Bronchial epithelial cell (primary cell): ENCODE data around the gene ANO9. TPM values are rescaled to one million over a fixed set of nuclear protein-coding genes. Genes with fewer than 3 reads are reported as not detected.
A peak's percentile ranks its signal among the peaks of the same experiment; 100 is the strongest.

Source experiments
- DNase-seq: peaks from one replicate; pipeline ENCODE4 v3.0.0-alpha.2; 2010; ENCODE audit warnings: low read depth
- FAIRE-seq: peaks from 2 replicates; lab custom pipeline; 2011; peaks lifted over from hg19 to GRCh38; lab: Jason Lieb, UNC
- H3K27me3 ChIP-seq: 2 replicates; pipeline ENCODE4 v1.5.1; 2011; ENCODE audit warnings: low read length; ENCODE audit not compliant: control insufficient read depth, insufficient read depth
- H3K36me3 ChIP-seq: 2 replicates; pipeline ENCODE4 v1.5.1; 2011; ENCODE audit warnings: low read length; ENCODE audit not compliant: control insufficient read depth, insufficient read depth
- H3K4me3 ChIP-seq: 2 replicates; pipeline ENCODE4 v1.5.1; 2011; ENCODE audit warnings: mild to moderate bottlenecking, low read depth, low read length, control low read depth
- CTCF ChIP-seq: IDR thresholded peaks from 2 replicates; pipeline ENCODE4 v1.5.1; 2011; ENCODE audit warnings: mild to moderate bottlenecking, moderate library complexity, low read length, control low read depth, inconsistent platforms; ENCODE audit not compliant: insufficient read depth, severe bottlenecking
- total RNA-seq: library from RNA; depleted of rRNA; stranded (reverse); fragments of >200 nt; gene quantifications from 2 replicates; pipeline ENCODE4 v1.2.1, GENCODE V29; 2014

ANO9 gene
- total RNA-seq, 1 donor from 2014 or later, result 9.2 TPM

DNA sequence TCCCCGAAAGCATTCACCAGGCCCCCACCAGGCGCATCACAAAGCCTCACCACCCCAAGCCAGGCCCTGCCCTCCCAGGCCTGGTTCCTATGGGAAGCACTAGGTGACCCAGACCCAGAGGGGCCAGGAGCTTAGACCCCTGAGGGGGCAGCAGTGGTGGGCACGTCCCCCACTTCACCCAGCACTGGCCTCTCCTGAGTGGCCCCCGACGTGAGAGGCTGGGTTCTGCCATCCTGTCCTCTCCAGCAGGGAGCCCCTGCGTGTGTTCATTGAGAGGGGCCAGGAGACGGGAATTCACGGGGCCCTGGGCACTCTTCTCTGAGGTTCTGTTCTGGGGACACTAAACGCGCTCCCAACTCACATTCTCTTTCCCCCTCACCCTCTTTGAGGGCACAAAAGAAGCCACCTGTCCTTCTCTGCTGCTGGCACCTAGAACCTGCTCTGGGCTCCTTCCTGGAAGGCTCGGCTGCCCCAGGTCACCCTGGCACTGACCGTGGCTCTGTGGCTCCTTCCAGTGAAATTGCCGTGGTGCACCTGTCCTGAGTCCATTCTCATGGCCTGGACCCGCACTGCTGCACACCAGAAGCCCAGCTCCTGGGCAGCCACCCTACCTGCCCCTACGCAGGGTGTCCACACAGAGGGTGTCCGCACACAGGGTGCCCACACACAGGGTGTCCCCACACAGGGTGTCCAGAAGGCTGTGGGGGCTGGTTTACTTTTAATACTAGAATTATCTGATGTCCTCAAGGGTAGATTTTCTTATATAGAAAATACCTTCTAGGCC lies 20.5 kb upstream of the ANO9 start:
- no peak for TF ChIP-seq CTCF
- no peak for FAIRE-seq
- H3K4me3 ChIP-seq, result no peak overlapping the region
- H3K36me3 ChIP-seq, result peaks cover 15% of the 10 kb centered on the region
- no peaks in the 10 kb centered on the region for H3K27me3 ChIP-seq
- DNase-seq, result no peak

- FAIRE-seq (no peak), DNase-seq (no peak)
- TF ChIP-seq CTCF, result no peak
- Histone ChIP-seq H3K4me3 (no peak overlapping the region), H3K27me3 (no peaks in the 10 kb centered on the region), H3K36me3 (peaks cover 15% of the 10 kb centered on the region)
These were observed 19.8 kb upstream of the ANO9 start for GRCh38 chr11:461626-462025.

DNA sequence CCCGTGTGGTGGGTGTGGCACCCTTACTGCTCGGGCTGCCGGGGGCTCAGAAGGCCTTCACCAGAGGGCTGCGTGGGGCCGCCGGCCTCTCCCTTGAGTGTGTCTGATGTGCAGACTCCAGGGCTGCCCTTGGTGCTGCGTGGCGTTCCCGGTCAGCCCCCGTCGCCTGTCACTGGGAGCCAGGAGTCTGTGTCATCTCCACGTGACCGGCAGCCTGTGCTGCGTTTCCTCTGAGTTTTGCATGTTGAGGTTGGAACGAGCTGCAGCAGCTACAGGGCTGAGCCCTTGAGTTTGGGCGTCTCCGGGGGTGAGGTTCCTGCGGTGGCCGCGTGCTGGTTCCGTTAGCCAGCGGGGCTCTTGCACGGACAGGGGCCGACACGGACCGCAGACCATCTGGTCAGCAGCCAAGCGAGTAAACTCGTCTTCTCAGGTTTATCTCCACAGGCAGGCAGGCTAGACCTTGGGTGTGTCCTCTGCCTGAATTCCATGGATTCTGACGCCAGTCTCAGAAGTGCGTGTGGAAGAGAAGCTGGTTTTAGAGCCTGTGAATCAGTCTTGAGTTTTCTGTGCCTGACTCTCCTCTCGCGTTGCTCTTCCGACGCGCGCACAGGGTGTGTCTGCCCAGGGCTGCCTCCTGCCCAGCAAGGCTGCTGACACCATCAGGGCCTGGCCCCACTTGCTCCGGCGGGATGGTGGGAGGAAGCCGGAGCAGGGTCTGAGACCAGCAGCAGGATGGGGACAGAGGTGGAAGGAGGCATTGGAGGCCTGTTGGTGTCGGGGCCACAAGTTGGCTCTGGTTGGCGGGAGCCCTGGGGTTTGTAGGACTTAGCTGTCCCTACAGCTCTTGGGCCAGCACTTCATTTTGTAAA lies 18.8 kb upstream of the ANO9 start:
- no peak for TF ChIP-seq CTCF
- no peak overlapping the region for H3K4me3 ChIP-seq
- H3K27me3 ChIP-seq, result no peaks in the 10 kb centered on the region
- H3K36me3 ChIP-seq, result peaks cover 15% of the 10 kb centered on the region
- DNase-seq (no peak), FAIRE-seq (no peak)

DNA sequence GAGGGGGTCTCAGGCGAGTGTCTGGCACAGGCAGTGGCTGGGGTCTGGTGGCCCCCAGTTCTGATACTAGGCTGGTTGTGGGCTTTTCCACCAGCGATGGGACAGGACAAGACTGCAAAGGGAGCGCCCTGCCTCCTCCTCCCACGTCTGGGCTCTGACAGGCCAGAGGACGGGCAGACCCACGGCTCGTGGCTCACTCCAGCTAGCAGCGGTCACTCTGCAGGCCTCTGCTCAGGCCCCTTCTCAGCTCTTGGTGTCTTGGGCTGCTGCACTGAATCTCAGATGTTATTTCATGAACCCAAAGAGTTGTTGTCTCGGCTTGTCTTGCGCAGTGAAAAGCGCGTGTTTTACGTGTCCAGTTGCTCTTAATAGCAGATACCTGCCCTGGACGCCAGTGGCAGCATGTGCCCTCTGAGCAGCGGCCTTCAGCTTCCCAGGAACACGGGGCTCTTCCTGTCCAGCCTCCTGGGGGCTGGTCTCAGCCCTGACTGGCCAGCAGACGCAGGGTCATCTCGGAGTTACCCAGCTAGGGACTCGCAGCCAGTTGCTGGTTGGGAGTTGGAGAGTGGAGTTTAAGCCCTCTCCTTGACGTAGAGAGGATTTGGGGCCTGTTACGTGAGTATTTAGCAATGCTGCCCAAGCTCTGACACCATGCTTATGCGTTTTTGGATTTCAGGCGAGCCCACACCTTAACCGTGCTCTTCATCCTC lies 17.9 kb upstream of the ANO9 start:
- no peak overlapping the region for H3K4me3 ChIP-seq
- no peaks in the 10 kb centered on the region for H3K27me3 ChIP-seq
- peaks cover 15% of the 10 kb centered on the region for H3K36me3 ChIP-seq
- peak; percentile 7 for FAIRE-seq
- no peak for DNase-seq
- no peak for TF ChIP-seq CTCF

DNA sequence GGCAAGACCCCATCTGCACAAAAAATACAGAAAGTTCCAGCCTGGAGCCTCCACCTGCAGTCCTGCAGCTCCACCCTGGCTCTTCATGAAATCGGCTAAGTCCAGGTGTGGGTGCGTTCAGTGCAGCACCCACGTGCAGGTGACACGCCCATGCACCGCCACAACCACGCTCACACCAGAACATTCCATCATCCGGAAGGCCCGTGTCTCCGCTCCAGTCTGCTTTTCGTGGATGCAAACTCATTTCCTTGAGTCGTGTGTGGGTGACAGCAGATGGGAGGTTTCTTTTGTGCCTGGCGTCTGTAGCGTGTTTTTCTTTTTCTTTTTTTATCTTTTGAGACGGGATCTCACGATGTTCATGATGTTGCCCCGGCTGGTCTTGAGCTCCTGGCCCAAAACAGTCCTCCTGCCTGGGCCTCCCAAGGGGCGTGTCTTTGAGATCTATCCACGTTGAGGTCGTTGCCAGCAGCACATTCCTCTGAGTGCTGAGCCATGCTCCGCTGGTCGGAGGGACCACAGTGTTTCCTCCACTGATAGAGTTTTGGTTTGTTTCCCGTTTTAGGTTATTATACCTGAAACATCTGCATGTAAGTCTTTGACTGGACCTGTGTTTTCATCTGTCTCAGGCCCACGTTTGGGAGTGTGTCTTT lies 15.4 kb upstream of the ANO9 start:
- FAIRE-seq, result no peak
- H3K36me3 ChIP-seq, result peaks cover 24% of the 10 kb centered on the region

More for the DNA sequence above, 15.4 kb upstream of the ANO9 start:
- TF ChIP-seq CTCF, result no peak
- Histone ChIP-seq H3K4me3 (no peak overlapping the region), H3K27me3 (no peaks in the 10 kb centered on the region)
- no peak for DNase-seq
